Neural progenitor cell (in vitro differentiated cells): ENCODE measurements around the gene CHDH. TPM values are rescaled to one million over a fixed set of nuclear protein-coding genes. Genes with fewer than 3 reads are reported as not detected.

ENCODE experiments used
- DNase-seq: peaks from one replicate; pipeline ENCODE4 v3.0.0-alpha.2; 2016; ENCODE audit warnings: low spot score
- H2AFZ ChIP-seq: fragments of 200-600 bp; sonication (generic); replicated peaks from 2 replicates; pipeline ENCODE4 v1.6.1; 2016; ENCODE audit warnings: antibody characterized with exemption
- H3F3A ChIP-seq: fragments of 200-600 bp; sonication (generic); 2 replicates; pipeline ENCODE4 v1.6.1; 2016; ENCODE audit warnings: antibody characterized with exemption, low read depth
- H3K27ac ChIP-seq: fragments of 200-600 bp; sonication (generic); 2 replicates; pipeline ENCODE4 v1.5.1; 2016; ENCODE audit warnings: mild to moderate bottlenecking
- H3K27me3 ChIP-seq: fragments of 200-600 bp; sonication (generic); 2 replicates; pipeline ENCODE4 v1.6.1; 2016; ENCODE audit warnings: mild to moderate bottlenecking, moderate library complexity
- H3K36me3 ChIP-seq: fragments of 200-600 bp; sonication (generic); 2 replicates; pipeline ENCODE4 v1.5.1; 2016
- H3K4me1 ChIP-seq: fragments of 200-600 bp; sonication (generic); 2 replicates; pipeline ENCODE4 v1.6.1; 2016; ENCODE audit warnings: mixed run types
- H3K4me2 ChIP-seq: fragments of 200-600 bp; sonication (generic); 2 replicates; pipeline ENCODE4 v1.6.1; 2016
- H3K4me3 ChIP-seq: fragments of 200-600 bp; sonication (generic); 2 replicates; pipeline ENCODE4 v1.5.1; 2016
- H3K79me2 ChIP-seq: fragments of 200-600 bp; sonication (generic); 2 replicates; pipeline ENCODE4 v1.6.1; 2016; ENCODE audit warnings: low read depth
- H3K9ac ChIP-seq: fragments of 200-600 bp; sonication (generic); 2 replicates; pipeline ENCODE4 v1.6.1; 2016
- H3K9me3 ChIP-seq: fragments of 200-600 bp; sonication (generic); 2 replicates; pipeline ENCODE4 v1.5.1; 2016; ENCODE audit warnings: low read depth
- H4K20me1 ChIP-seq: fragments of 200-600 bp; sonication (generic); 2 replicates; pipeline ENCODE4 v1.6.1; 2016; ENCODE audit warnings: low read depth
- H3K27ac Mint-ChIP-seq: 3 replicates; pipeline ENCODE4 v1.8.0; 2021; ENCODE audit warnings: mixed read lengths
- H3K27me3 Mint-ChIP-seq: 2 replicates; pipeline ENCODE4 v1.8.0; 2022; ENCODE audit warnings: low read depth, mild to moderate bottlenecking, inconsistent platforms, moderate library complexity, mixed read lengths; ENCODE audit not compliant: insufficient read depth
- H3K36me3 Mint-ChIP-seq: 3 replicates; pipeline ENCODE4 v1.8.0; 2021; ENCODE audit warnings: mixed read lengths
- H3K4me1 Mint-ChIP-seq: 3 replicates; pipeline ENCODE4 v1.8.0; 2021; ENCODE audit warnings: mixed read lengths
- H3K4me3 Mint-ChIP-seq: 3 replicates; pipeline ENCODE4 v1.8.0; 2021; ENCODE audit warnings: mild to moderate bottlenecking, moderate library complexity, mixed read lengths
- H3K9me3 Mint-ChIP-seq: 3 replicates; pipeline ENCODE4 v1.8.0; 2020; ENCODE audit warnings: mixed read lengths
- CTCF ChIP-seq: fragments of 200-600 bp; sonication (generic); IDR thresholded peaks from 2 replicates; pipeline ENCODE4 v1.5.1; 2017; ENCODE audit warnings: antibody characterized with exemption, mild to moderate bottlenecking
- EZH2 ChIP-seq: fragments of 200-600 bp; sonication (generic); IDR thresholded peaks from 2 replicates; pipeline ENCODE4 v1.6.1; 2017; ENCODE audit warnings: antibody characterized with exemption, mild to moderate bottlenecking, moderate library complexity
- EZH2phosphoT487 ChIP-seq: fragments of 200-600 bp; sonication (generic); IDR thresholded peaks from 2 replicates; pipeline ENCODE4 v1.6.1; 2017; ENCODE audit warnings: antibody characterized with exemption
- total RNA-seq: library from RNA; depleted of rRNA; stranded (reverse); fragments of >200 nt; gene quantifications from 2 replicates; pipeline ENCODE4 v1.2.3, GENCODE V29; 2015; ENCODE audit warnings: low replicate concordance

The CHDH gene
- total RNA-seq, 1 donor from 2014 or later = 1.5 TPM

- H2AFZ ChIP-seq = no peak overlapping the region
- peaks cover 20% of the 10 kb centered on the region for H3K79me2 ChIP-seq
- Mint-ChIP-seq H3K9me3 (no peaks in the 10 kb centered on the region), H3K27me3 (peaks cover 2% of the 10 kb centered on the region), H3K4me3 (peak overlapping the region; percentile 98), H3K27ac (peak overlapping the region; percentile 89), H3K4me1 (peaks cover 15% of the 10 kb centered on the region), H3K36me3 (peaks cover 17% of the 10 kb centered on the region)
- TF ChIP-seq EZH2phosphoT487 (no peak), CTCF (no peak), EZH2 (no peak)
- DNase-seq = peak; percentile 58
- H4K20me1 ChIP-seq = no peaks in the 10 kb centered on the region
- peaks cover 30% of the 10 kb centered on the region for H3K36me3 ChIP-seq
- peaks cover 10% of the 10 kb centered on the region for H3K4me1 ChIP-seq
- peaks cover 13% of the 10 kb centered on the region for H3F3A ChIP-seq
- no peak overlapping the region for H3K27ac ChIP-seq
- no peaks in the 10 kb centered on the region for H3K27me3 ChIP-seq
- H3K4me3 ChIP-seq = peak overlapping the region; percentile 63
- peak overlapping the region; percentile 90 for H3K4me2 ChIP-seq
- H3K9ac ChIP-seq = peak overlapping the region; percentile 71
- no peaks in the 10 kb centered on the region for H3K9me3 ChIP-seq
Measured at GRCh38 chr3:53880396-53881345, 34.5 kb upstream of the CHDH start.

GRCh38 chr3:53865732-53866499, 19.7 kb upstream of the CHDH start:
- H3K9me3 Mint-ChIP-seq = no peaks in the 10 kb centered on the region
- H3K4me3 Mint-ChIP-seq = no peak overlapping the region
- H3K36me3 Mint-ChIP-seq = peaks cover 35% of the 10 kb centered on the region

GRCh38 chr3:53863145-53863544, 16.9 kb upstream of the CHDH start:
- Mint-ChIP-seq H3K9me3 (no peaks in the 10 kb centered on the region), H3K36me3 (peaks cover 27% of the 10 kb centered on the region)

More at GRCh38 chr3:53865732-53866499, 19.7 kb upstream of the CHDH start:
- H3K27ac ChIP-seq = no peak overlapping the region
- no peaks in the 10 kb centered on the region for H3K9me3 ChIP-seq
- H3K27me3 Mint-ChIP-seq = no peaks in the 10 kb centered on the region
- no peak overlapping the region for H3K4me3 ChIP-seq
- H3K4me1 Mint-ChIP-seq = no peaks in the 10 kb centered on the region
- H3K4me1 ChIP-seq = no peaks in the 10 kb centered on the region
- H3K9ac ChIP-seq = no peak overlapping the region
- no peaks in the 10 kb centered on the region for H4K20me1 ChIP-seq
- H3K4me2 ChIP-seq = no peak overlapping the region
- H3K79me2 ChIP-seq = no peaks in the 10 kb centered on the region
- peaks cover 11% of the 10 kb centered on the region for H3K36me3 ChIP-seq
- no peaks in the 10 kb centered on the region for H3K27me3 ChIP-seq
- TF ChIP-seq EZH2phosphoT487 (no peak), EZH2 (no peak), CTCF (no peak)
- no peak overlapping the region for H2AFZ ChIP-seq
- no peak for DNase-seq
- no peaks in the 10 kb centered on the region for H3F3A ChIP-seq
- H3K27ac Mint-ChIP-seq = no peak overlapping the region

More at GRCh38 chr3:53863145-53863544, 16.9 kb upstream of the CHDH start:
- no peak overlapping the region for H3K4me3 Mint-ChIP-seq
- peaks cover 7% of the 10 kb centered on the region for H3K4me1 Mint-ChIP-seq
- TF ChIP-seq CTCF (no peak), EZH2 (no peak), EZH2phosphoT487 (no peak)
- H3K27ac Mint-ChIP-seq = no peak overlapping the region
- Histone ChIP-seq H3F3A (no peaks in the 10 kb centered on the region), H3K4me1 (no peaks in the 10 kb centered on the region), H3K27ac (no peak overlapping the region), H3K4me3 (no peak overlapping the region), H3K36me3 (peaks cover 10% of the 10 kb centered on the region), H3K9me3 (no peaks in the 10 kb centered on the region), H3K79me2 (no peaks in the 10 kb centered on the region), H4K20me1 (no peaks in the 10 kb centered on the region), H3K9ac (no peak overlapping the region), H3K27me3 (no peaks in the 10 kb centered on the region), H3K4me2 (no peak overlapping the region), H2AFZ (no peak overlapping the region)
- no peak for DNase-seq
- H3K27me3 Mint-ChIP-seq = no peaks in the 10 kb centered on the region
